Measurements from ENCODE around the gene SMCO2.

Gene SMCO2

DNA sequence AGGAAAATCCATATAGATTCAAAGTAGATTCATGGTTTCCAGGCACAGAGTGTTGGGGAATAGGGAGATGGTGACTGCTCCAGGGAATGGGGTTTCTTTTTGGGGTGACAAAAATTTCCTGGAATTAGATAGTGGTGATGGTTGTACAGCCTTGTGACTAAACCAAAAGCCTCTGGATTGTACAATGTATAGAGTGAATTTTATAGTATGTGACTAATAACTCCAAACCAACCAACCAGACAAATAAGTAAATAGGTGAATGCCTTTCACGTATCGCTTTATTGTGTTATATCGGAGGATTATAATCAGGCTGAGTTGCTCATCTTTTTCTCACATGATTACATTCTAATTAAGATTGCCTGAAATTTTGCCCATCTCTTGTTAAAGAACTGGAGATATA lies 52.8 kb downstream of the SMCO2 start:
- no peak for DNase-seq (ENCODE audit: extremely low read depth, insufficient read length)
- Histone ChIP-seq H3K27me3 (replicated peaks; ENCODE audit: control insufficient read depth, insufficient read depth, low read length) (no peaks in the 10 kb centered on the region), H3K4me3 (replicated peaks; ENCODE audit: low read depth, low read length) (no peak overlapping the region), H3K36me3 (ENCODE audit: control insufficient read depth, insufficient read depth, low read length) (no peaks in the 10 kb centered on the region)
- TF ChIP-seq, protein P1, sequence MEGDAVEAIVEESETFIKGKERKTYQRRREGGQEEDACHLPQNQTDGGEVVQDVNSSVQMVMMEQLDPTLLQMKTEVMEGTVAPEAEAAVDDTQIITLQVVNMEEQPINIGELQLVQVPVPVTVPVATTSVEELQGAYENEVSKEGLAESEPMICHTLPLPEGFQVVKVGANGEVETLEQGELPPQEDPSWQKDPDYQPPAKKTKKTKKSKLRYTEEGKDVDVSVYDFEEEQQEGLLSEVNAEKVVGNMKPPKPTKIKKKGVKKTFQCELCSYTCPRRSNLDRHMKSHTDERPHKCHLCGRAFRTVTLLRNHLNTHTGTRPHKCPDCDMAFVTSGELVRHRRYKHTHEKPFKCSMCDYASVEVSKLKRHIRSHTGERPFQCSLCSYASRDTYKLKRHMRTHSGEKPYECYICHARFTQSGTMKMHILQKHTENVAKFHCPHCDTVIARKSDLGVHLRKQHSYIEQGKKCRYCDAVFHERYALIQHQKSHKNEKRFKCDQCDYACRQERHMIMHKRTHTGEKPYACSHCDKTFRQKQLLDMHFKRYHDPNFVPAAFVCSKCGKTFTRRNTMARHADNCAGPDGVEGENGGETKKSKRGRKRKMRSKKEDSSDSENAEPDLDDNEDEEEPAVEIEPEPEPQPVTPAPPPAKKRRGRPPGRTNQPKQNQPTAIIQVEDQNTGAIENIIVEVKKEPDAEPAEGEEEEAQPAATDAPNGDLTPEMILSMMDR (IDR thresholded peaks at IDR 0.05; ENCODE audit: insufficient read depth, low read length, poor library complexity, severe bottlenecking): no peak

DNA sequence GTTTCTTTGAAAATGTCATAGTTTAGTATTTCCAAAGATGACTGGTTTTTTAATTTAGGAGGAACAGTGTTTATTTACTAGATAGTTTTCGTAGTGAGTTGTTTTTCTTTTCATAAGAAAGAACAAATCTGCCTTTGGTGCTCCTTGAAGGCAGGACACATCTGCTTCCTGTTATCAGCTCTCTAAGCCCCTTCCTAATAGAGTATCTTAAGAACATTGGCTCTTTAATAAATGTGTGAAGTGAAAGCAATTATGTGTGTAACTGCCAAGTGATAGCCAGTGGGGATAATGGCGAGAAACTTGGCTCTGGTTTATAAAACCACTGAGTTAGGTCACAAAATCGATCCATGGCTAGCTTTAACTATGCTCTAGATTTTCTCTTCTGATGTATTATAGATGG lies 54.0 kb downstream of the SMCO2 start:
- no peaks in the 10 kb centered on the region; the same call in 1 of the 2 replicates for H3K27me3 ChIP-seq (replicated peaks; ENCODE audit: control insufficient read depth, insufficient read depth, low read length)
- TF ChIP-seq, protein P1 (IDR thresholded peaks at IDR 0.05; ENCODE audit: insufficient read depth, low read length, poor library complexity, severe bottlenecking): no peak
- H3K4me3 ChIP-seq (replicated peaks; ENCODE audit: low read depth, low read length): no peak overlapping the region
- H3K36me3 ChIP-seq (ENCODE audit: control insufficient read depth, insufficient read depth, low read length): no peaks in the 10 kb centered on the region
- no peak for DNase-seq (ENCODE audit: extremely low read depth, insufficient read length)

DNA sequence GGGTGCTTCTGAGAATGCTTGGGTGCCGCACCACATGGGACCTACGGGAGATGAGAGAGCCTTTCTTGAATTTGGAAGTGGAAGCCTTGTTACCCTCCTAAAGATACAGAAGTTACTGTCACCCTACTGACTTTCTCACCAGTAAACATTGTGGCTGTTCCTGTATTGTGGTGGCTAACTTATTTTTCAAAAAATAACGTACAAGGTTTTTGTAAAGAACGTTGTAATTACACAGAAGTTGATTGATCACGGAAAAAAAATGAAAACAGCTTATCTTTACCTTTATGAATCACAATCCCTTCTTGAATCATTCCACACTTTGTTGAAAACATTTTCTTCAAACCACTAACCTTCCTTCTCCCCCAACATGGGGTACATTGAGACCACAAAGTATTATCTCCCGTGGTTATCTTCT lies 55.5 kb downstream of the SMCO2 start:
- DNase-seq (ENCODE audit: extremely low read depth, insufficient read length): no peak
- TF ChIP-seq, protein P1 (IDR thresholded peaks at IDR 0.05; ENCODE audit: insufficient read depth, low read length, poor library complexity, severe bottlenecking): no peak
- Histone ChIP-seq H3K36me3 (ENCODE audit: control insufficient read depth, insufficient read depth, low read length) (no peaks in the 10 kb centered on the region), H3K4me3 (replicated peaks; ENCODE audit: low read depth, low read length) (no peak overlapping the region), H3K27me3 (replicated peaks; ENCODE audit: control insufficient read depth, insufficient read depth, low read length) (no peaks in the 10 kb centered on the region; the same call in 1 of the 2 replicates)

DNA sequence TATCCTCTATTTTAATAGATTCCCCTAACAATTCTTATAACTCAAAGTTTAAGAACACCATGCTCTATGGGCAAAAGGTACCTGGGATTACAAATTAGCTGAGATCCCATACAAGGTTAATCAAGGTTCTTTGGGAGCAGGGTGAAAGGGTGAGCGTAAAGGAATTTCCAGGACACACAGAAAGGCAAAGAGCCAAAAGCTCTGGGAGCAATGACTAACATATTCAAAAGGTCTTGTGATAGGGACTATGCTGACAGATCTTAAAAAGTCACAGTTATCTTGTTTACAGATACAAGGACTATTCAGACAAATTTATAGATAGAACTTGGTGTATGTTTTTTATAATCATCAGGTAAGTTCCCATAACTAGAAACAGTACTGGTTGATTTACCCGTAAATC lies 58.0 kb downstream of the SMCO2 start:
- Histone ChIP-seq H3K4me3 (replicated peaks; ENCODE audit: low read depth, low read length) (no peak overlapping the region), H3K27me3 (replicated peaks; ENCODE audit: control insufficient read depth, insufficient read depth, low read length) (no peaks in the 10 kb centered on the region; the same call in 1 of the 2 replicates), H3K36me3 (ENCODE audit: control insufficient read depth, insufficient read depth, low read length) (no peaks in the 10 kb centered on the region)
- DNase-seq (ENCODE audit: extremely low read depth, insufficient read length): no peak
- TF ChIP-seq, protein P1 (IDR thresholded peaks at IDR 0.05; ENCODE audit: insufficient read depth, low read length, poor library complexity, severe bottlenecking): no peak

DNA sequence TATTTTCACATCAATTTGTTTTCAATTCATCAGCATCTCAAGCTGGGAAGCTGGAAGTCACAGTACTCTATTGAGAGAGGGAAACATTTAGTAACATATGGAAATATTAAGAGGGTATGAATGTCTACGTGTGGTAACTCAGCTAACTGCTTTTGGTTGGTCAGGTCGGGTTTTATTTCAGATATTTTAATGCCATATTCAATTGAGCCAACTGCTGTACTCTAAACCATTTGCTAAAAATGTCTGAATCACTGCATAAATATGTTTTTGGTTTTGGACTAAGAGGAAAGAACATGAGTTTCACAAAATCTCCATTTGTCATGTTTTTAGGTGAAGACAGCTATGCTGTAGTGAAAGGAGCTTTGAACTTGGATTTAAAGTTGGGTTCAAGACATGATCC lies 58.6 kb downstream of the SMCO2 start:
- no peak for DNase-seq (ENCODE audit: extremely low read depth, insufficient read length)
- TF ChIP-seq, protein P1 (IDR thresholded peaks at IDR 0.05; ENCODE audit: insufficient read depth, low read length, poor library complexity, severe bottlenecking): no peak
- no peaks in the 10 kb centered on the region for H3K36me3 ChIP-seq (ENCODE audit: control insufficient read depth, insufficient read depth, low read length)
- H3K4me3 ChIP-seq (replicated peaks; ENCODE audit: low read depth, low read length): no peak overlapping the region
- no peaks in the 10 kb centered on the region; the same call in 1 of the 2 replicates for H3K27me3 ChIP-seq (replicated peaks; ENCODE audit: control insufficient read depth, insufficient read depth, low read length)

DNA sequence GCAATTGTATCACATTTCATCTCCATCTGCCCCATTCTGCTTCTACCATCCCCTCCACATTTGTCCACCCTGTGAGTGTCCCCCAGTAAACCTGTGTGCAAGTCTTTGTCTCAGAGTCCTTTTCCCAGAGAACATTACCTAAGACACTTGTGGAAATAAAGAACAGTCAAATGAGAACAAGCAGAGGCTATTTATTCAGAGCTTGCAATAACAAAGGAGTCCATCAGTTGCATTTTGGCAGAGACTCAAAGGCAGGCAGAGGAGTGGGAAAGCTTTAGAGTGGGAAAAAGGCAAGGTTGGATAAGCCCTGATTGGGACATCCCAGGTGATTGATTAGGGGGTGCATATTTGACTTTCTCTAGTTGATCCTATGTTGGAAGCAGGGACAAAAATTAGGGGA lies 59.2 kb downstream of the SMCO2 start:
- H3K36me3 ChIP-seq (ENCODE audit: control insufficient read depth, insufficient read depth, low read length): no peaks in the 10 kb centered on the region

More for the DNA sequence above, 59.2 kb downstream of the SMCO2 start:
- Histone ChIP-seq H3K4me3 (replicated peaks; ENCODE audit: low read depth, low read length) (no peak overlapping the region), H3K27me3 (replicated peaks; ENCODE audit: control insufficient read depth, insufficient read depth, low read length) (no peaks in the 10 kb centered on the region; the same call in 1 of the 2 replicates)
- no peak for DNase-seq (ENCODE audit: extremely low read depth, insufficient read length)
- TF ChIP-seq, protein P1 (IDR thresholded peaks at IDR 0.05; ENCODE audit: insufficient read depth, low read length, poor library complexity, severe bottlenecking): no peak

All from GM06990 (cell line).